ENCODE results near the gene USF1.
"Not testable (repeated sequence)": the region's sequence is repeated elsewhere in the genome, so short reads cannot be mapped to it uniquely, and the experiment has no call there.

Gene USF1

DNA sequence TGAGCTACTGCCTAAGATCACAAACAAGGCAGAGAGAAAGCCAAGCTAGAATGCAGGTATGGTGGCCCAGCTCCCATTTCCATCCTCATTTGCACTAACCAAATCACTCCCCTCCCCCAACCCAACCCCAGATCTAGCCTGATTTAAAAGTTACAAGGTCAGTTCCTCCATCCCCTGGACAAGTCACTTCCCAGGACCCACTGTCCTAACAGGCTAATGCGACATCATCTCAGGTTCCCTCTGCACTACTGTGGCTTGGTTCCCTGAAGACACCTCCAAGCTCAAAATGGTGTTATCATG, 27.2 kb downstream of the USF1 start:
- DNase-seq = peak; percentile 24 to 61

GRCh38 chr1:161017756-161018630, 27.8 kb downstream of the USF1 start:
- DNase-seq = no peak

DNA sequence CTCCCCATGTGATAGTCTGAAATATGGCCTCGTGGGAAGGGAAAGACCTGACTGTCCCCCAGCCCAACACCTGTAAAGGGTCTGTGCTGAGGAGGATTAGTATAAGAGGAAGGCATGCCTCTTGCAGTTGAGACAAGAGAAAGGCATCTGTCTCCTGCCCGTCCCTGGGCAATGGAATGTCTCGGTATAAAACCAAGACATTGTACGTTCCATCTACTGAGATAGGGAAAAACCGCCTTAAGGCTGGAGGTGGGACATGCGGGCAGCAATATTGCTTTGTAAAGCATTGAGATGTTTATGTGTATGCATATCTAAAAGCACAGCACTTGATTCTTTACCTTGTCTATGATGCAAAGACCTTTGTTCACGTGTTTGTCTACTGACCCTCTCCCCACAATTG, 28.6 kb downstream of the USF1 start:
- not testable (repeated sequence) for DNase-seq

- not testable (repeated sequence) for DNase-seq
These were observed 29.1 kb downstream of the USF1 start for GRCh38 chr1:161016683-161017082.

- no peak for DNase-seq
These were observed 32.1 kb downstream of the USF1 start for GRCh38 chr1:161013488-161014230.

DNA sequence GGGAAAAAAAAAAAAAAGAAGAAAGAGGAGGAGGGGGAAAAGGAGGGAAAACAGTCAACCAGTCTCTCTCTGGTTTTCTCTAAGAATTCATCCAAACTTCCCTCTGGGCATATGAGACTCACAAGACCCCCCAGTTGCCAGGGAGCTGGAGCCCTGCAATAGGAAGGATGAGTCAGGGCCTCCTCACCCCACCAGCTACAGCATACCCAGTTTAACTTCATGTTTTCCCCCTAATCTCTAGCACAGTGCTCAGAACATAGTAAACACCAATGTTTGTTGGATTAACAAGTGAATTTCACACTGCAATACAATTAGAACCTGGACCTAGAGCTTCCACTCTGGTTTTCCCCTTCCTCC, 32.7 kb downstream of the USF1 start:
- no peak for DNase-seq

DNA sequence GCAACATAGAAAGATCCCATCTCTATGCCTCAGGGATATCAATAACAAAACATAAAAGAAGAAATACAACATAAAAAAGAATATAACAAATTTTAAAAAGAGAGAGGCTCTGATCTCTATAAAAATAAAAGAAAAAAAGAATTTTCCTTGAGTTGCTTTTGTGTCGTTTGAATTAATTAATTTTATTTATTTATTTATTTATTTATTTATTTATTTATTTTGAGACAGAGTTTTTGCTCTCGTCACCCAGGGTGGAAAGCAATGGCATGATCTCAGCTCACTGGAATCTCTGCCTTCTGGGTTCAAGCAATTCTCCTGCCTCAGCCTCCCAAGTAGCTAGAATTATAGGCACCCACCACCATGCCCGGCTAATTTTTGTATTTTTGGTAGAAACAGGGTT, 33.4 kb downstream of the USF1 start:
- DNase-seq = no peak

- DNase-seq = no peak
These were observed 36.1 kb downstream of the USF1 start for GRCh38 chr1:161009602-161010211.

DNA sequence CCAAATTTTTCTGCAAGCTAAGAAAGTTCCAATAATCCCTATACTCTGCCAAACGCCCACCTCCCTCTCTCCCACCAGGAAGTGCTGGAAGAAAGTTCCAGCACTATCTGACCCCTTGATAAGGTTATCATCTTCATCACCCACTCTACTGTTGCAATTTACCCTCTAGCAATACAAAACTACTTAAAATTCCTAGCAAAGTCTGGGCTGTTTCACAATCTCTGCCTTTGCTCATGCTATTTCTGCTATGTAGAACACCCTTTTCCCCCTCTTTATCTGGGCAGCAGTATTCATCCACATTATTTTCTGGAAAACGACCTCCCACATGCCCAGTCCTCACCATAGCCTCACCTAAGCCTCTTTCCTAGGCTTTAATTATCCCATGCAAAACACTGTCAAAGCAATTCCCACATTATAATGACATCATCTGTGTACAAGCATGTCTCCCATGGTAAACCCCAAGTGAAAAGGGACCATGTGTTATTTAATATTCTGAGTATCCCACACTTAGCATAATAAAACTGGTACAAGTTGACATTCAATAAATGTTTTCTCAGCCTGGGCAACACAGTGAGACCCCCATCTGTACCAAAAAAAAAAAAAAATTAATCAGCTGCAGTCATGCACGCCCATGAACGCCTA, 36.8 kb downstream of the USF1 start:
- peak in 1 of 2 experiments; percentile 18 for DNase-seq

- no peak for DNase-seq
These were observed 38.4 kb downstream of the USF1 start for GRCh38 chr1:161007369-161007768.

GRCh38 chr1:161006563-161006962, 39.2 kb downstream of the USF1 start:
- no peak for DNase-seq

GRCh38 chr1:161001525-161001924, 44.3 kb downstream of the USF1 start:
- no peak for DNase-seq

DNA sequence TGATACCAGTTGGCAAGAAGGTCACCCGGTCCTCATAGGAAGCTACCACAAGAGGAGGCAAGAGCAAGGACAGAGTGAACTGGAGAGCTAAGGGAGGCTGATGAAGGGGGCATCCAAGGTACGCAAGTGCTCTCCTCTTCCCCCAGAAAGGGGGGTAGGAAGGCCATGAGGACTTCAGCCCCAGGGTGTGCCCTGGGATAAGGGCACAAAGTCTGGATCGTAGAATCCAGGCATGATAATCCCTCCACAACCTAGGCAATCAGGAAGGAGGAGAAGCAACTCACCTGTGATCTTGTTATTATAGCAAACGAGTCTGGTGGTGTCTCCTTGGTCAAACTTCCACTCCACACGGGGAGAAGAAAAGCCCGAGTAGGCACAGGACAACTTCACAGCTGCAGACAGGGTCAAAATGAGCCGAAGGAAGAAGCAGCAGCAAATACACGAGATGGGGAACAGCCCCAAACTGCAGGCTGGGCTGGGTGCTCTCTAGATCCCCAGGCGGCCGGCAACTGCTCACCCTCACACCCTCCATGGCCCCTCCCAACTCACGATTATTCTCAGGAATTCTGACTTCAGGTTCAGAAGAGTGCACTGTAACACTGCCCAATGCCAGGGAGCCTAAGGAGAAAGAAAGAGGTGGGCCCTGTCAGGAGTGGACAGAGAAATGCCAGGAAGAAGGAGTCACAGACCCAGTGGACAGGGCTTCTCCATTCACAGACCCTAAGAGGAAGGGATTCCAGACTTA, 44.9 kb downstream of the USF1 start:
- DNase-seq = no peak

DNA sequence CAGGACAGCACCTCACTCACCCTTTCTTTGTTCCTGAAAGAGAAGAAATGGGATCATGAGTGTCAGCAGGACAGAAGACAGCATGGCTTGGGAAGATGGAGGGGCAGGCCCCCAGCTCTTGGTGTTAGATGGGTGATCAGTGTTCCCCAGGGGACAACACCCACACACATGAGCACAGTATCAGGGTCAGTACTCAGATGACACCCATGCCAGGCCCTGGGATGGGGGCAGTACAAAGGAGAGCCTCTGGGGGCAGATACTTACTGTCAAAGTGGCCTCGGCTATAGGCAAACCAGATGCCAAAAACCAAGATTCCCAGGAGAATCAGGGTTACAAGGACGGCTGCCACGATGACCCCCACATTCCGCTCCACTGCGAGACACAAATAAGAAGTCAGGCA, 46.4 kb downstream of the USF1 start:
- no peak for DNase-seq

DNA sequence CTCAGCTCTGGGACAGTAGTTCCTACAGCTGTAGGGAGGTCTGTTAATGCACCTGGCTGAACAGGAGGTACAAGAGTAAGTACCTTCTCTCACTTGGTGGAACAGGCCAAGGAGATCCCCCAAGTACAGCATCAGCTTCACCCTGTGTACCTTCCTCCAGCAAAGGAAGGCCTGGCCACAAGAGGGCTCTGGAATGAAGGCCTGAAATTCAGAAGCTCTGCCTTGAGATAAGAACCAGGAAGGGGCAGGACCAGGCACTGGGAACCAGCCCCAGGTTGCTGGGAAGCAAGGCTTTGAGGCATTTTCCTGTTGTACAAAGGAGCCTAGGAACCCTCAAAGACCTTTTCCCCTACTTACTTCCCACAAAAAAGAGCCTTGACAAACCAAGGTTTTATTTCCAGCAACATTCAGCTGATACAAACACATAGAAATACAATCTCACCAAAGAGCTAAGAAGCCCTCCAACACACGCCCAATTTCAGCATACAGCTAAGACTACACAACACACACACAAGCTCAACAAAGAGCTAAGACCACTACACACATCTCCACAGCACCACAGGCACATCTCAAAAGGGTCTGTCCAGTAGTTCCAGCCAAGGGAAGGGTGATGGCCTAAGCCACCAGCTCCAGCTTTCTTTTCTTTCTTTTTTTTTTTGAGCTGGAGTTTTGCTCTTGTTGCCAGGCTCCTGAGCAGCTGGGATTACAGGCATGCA, 48.3 kb downstream of the USF1 start:
- DNase-seq = peak; percentile 34 to 53

GRCh38 chr1:160996178-160996577, 49.6 kb downstream of the USF1 start:
- no peak for DNase-seq

DNA sequence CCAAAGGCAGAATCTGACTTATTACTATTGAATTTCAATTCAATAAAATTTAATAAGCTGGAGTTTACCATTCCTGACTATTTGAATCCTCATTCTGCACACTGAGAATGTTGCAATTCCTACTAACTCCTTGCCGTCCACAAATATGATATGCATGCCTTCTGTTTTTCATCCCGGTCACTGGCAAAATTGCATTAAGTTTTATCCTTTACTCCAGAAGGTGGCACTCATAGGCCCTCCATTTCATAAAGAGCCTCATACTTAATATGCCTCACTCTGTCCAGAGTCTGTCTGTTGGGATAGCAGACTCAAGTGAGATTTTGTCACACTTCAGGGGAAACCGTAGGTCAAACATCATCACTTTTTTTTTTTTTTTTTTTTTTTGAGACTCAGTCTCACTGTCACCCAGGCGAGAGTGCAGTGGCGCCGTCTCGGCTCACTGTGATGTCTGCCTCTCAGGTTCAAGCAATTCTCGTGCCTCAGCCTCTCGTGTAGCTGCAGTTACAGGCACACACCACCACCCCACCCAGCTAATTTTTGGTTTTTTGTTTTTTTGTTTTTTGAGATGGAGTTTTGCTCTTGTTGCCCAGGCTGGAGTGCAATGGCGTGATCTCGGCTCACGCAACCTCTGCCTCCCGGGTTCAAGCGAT, 52.1 kb downstream of the USF1 start:
- peak; percentile 48 to 69 for DNase-seq

- DNase-seq = not testable (repeated sequence)
These were observed 53.7 kb downstream of the USF1 start for GRCh38 chr1:160992036-160992435.
